NCI-H82 treated with DMSO at 0.1 percent for 48 hours (cell line): Measurements from ENCODE around the gene C19orf73.
A peak's percentile ranks its signal among the peaks of the same experiment; 100 is the strongest.

Source experiments
- DNase-seq: peaks from one replicate; lab custom pipeline; 2025; ENCODE audit not compliant: unreplicated experiment; lab: John Stamatoyannopoulos, UW

C19orf73 gene

DNA sequence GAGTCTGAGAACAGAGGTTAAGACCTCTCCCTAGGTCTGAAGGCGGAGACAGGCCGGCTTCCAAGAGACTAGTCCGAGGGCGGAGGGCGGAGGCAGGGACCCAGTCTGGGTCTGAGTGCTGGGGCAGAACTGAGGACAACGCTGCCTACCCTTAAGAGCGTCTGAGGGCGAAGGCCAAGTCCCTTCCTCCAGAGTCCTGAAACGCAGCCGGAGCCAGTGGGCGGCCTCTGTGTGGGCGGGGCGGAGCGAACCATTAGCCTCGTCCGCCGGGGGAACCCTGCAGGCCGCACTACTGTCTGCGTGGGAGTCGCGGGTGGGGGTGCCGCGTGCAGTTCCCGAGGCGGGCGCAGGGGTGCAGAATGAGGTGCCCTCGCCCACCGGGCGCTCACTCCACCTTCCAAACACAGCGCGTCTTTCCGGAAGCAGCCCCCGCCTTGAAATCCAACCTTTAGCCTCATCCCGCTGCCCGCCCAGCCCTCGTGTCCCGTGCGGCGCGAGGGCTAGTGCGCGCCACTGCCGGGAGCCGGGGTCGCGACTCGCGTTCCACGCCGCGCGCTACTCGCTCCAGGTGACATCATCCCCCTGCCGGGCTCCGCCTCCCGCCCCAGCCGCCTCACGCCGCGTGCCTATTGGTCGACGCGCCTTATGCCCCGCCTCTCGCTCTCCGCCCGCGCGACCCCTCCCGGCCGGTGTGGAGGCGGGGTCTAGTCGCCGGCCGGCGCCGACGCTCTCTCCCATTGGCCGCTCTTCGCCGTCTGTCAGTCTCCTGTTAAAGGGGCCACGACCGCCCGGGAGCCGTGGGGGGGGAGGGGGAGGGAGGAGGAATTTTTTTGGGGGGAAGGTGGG, at the start of gene C19orf73:
Gene C19orf73, minus strand, starts transcription at position 579 of the 846 bp plus-strand sequence. Its CDS starts 121 bp downstream, at position 458.
- DNase-seq = peak; percentile 89

GRCh38 chr19:49168421-49168820, 49.5 kb upstream of the C19orf73 start:
- DNase-seq = no peak

GRCh38 chr19:49167857-49168409, 49.0 kb upstream of the C19orf73 start:
- DNase-seq = no peak

DNA sequence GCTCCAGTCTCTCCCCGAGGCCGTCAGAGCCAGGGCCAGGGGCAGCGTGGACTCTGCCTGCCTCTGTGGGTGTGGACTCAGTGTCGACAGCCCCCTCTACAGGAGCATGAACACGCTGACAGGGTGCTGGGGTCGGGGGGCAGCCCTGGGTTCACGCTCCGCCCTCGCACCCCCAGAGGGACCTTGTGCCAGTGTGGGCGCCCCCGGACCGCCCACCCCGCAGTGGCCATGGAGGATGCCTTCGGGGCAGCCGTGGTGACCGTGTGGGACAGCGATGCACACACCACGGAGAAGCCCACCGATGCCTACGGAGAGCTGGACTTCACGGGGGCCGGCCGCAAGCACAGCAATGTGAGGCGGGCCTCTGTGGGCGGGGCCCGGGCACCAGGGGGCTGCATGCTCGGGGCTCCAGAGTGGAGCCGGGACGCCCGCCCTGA, 46.9 kb upstream of the C19orf73 start:
- no peak for DNase-seq

GRCh38 chr19:49165111-49165750, 46.3 kb upstream of the C19orf73 start:
- no peak for DNase-seq

DNA sequence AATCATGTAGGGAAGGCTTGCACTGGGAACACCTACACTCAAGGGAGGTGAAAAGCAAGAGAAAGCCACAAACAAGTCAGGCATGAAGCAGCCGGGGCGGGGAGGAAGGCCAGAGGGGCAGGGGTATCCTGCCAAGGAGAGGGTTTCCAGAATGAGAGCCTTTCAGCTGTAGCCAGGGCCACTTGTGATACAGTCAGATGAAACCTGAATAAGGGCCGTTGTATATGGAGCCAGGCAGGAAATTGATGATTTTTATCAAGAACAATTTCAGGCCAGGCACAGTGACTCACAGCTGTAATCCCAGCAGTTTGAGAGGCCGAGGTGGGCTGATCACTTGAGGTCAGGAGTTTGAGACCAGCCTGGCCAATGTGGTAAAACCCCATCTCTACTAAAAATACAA, 43.0 kb upstream of the C19orf73 start:
- DNase-seq = no peak

GRCh38 chr19:49160450-49161189, 41.7 kb upstream of the C19orf73 start:
- no peak for DNase-seq

- DNase-seq = peak; percentile 58
Observed at GRCh38 chr19:49157445-49158224, 38.7 kb upstream of the C19orf73 start, which contains the start of gene TRPM4. TRPM4 (plus strand) TSS chr19:49157792; CDS start chr19:49157867, 75 bp downstream.

DNA sequence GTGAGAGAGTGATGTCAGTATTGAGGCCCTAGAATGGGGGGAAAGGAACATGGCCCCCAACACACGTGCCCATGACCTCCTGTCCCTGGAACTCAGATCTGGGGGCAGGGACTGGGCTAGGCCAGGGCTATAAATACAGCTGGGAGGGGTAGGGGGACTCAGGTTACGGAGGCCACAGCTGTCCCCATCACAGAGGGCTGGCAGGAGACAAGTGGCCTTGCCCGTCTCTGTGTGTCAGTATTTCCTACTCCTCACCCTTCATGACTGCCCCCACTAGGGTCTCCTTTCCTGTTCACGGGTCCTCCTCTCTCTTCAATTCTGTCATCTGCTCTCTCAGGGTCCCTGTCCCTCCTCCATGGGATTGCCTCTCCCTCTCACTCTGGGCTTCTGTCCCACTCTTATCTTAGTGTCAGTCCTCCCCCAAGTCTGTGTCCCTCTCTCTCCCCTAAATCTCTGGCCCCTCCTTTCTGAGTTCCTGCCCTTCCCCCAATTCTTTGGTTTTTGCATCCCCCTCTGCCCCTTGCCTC, 36.9 kb upstream of the C19orf73 start:
- DNase-seq = peak; percentile 21

GRCh38 chr19:49155005-49155819, 36.3 kb upstream of the C19orf73 start, which contains the start of gene HRC:
HRC (minus strand) TSS chr19:49155396; CDS start chr19:49155237, 159 bp downstream.
- no peak for DNase-seq

- no peak for DNase-seq
Observed at GRCh38 chr19:49154279-49154678, 35.3 kb upstream of the C19orf73 start.

- no peak for DNase-seq
Observed at GRCh38 chr19:49153167-49153809, 34.3 kb upstream of the C19orf73 start.

DNA sequence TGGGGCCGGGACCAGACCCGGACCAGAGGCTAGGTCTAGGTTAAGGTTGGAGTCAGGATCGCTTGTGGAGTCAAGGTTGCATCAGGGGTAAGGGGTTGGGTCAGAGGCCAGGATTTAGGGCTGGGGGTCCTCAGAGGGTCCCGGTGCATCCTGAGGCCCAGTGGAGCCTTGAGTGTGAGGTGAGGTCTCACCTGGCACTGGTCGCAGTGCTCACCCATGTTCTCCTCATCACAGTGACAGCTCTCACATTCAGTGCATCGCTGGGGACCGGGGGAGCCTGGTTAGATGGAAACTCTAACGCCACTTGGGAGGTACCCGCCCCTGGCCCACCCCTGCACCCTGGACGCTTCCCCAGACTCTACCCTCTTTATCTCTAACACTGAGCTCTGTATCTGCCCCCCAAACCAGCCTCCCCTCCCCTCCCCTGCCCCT, 33.2 kb upstream of the C19orf73 start:
- no peak for DNase-seq

DNA sequence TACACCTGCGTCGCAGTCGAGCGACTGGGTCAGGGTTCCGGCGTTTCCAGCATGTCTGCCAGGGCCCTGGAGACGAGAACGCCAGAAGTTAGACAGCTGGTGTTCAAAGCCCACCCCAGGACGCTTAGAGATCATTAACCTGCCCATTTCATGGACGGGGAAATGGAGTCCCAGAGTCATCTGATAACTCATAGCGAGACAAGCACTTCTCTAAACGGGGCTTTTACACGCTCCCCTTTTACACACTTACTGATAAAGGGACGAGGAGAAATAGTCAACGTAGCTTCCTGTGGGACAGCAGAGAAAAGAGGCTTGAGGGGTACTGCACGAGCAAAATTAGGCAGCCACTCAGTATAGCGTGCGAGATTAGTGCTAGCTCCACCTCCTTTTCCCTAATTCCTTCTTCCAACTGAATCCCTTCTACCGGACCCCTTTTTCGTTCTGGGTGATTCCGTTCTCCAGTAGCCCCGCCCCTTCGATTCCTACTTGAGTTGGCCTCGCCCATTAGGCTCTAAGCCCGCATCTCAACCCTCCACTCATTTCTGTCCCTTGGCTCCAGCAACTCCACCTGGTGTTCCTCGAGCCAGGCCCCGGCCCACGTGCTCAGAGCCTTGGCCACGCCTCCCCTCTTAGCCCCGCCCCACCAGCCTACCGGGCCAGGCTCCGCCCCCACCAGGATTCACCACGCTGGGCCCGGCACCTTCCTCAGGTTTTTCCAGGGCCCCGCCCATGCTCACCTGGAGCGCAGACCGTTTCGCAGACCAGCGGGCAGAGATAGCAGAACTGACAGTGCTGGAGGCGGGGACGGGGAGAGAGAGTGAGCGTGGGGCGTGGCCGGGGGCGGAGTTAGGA, 32.5 kb upstream of the C19orf73 start:
- peak; percentile 80 for DNase-seq

DNA sequence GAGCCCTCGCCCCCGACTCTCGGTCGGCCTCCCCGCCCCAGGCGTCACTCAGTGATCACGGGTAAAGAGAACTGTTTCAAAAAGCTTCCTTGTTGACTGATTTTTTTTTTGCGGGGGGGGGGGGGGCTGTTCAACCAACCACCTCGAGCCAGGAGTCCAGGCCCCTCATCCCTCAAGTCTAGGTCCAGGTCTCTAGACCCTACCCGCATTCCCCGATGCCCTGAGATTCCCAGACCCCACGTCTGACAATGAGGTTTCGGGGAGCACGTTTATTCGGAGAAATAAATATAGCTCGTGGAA, 32.0 kb upstream of the C19orf73 start:
- no peak for DNase-seq

DNA sequence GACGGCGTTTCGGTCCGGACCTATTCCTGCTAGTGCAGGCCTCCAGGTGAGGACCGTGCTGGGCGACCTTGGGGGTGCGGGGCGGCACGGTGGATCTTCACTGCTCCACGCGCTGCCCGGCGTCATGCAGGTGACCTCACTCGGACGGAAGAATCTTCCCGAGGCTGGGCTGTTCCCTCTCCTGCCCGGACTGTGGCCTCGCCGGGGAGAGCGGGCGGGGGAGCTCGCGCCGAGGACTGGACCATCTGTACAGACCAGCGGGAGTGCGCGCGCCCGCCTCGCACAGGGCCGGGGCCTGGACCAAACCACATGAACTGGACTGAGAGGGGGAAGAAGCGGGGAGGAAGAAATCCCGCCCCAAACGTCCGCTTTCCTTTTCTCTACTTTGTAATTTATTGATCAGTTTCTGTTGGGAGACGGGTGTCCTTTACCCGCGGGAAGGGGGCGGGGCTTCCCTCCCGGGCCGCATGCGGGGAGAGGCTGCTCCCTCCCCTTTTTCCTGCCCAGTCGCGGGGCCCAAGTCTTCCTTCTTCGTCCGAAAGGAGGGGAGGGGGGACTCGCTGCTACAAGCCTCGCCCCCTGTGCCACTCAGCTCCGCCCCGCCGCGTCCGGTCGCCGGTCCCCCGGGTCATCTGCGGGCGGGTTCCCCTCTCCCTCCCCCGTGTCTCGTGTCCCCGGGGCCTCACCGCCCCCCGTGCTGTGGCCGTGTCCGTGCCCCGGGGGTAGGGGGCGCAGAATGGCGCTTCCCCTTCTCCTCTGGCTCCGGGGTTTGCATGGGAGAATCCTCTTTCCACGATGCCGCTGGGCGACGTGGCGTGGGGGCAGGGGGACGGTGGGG, 31.4 kb upstream of the C19orf73 start:
- DNase-seq = peak; percentile 81

DNA sequence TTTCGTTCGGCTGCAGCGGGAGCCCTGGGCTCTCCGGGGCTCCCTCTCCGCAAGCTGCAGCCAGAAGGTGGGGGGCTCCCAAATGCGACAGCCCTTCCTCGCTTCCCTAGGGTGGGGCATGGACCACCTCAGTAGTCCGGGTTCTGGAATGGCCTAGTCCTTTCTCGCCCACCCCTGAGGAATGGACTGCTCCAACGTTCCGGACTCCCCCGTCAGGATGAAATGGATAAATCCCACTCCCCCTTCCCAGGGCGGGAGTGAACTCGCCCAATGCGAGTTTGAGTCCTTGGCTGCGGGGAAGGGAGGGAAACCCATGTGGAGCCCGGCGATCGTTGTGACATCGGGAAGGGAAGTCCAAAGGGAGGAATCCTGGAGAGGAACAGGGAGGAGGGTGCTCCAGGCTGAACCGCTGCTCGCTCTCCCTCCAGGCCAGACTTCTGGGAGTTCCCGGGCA, 30.7 kb upstream of the C19orf73 start:
- DNase-seq = peak; percentile 44
